H9 (cell line): ENCODE results near the gene SERPINE3. TPM values are rescaled to one million over a fixed set of nuclear protein-coding genes. Genes with fewer than 3 reads are reported as not detected.

Experiments used
- DNase-seq: peaks from one replicate; pipeline ENCODE4 v3.0.0-alpha.2; 2017
- H2AFZ ChIP-seq: one replicate; pipeline ENCODE4 v1.6.1; 2013; ENCODE audit warnings: mild to moderate bottlenecking, low read length, control low read depth, moderate library complexity
- H2AK5ac ChIP-seq: 2 replicates; pipeline ENCODE4 v1.6.1; 2013; ENCODE audit warnings: low read length, control low read depth, mixed read lengths; ENCODE audit not compliant: insufficient read length
- H2BK120ac ChIP-seq: one replicate; pipeline ENCODE4 v1.6.1; 2013; ENCODE audit warnings: low read depth, mild to moderate bottlenecking, low read length, control low read depth, inconsistent platforms; ENCODE audit not compliant: poor library complexity, severe bottlenecking
- H2BK12ac ChIP-seq: 2 replicates; pipeline ENCODE4 v1.6.1; 2013; ENCODE audit warnings: low read length, control low read depth, mixed read lengths, low read depth; ENCODE audit not compliant: insufficient read length
- H2BK15ac ChIP-seq: 2 replicates; pipeline ENCODE4 v1.6.1; 2013; ENCODE audit warnings: low read depth, low read length, control low read depth
- H2BK20ac ChIP-seq: one replicate; pipeline ENCODE4 v1.6.1; 2013; ENCODE audit warnings: low read depth, mild to moderate bottlenecking, low read length, control low read depth, inconsistent platforms; ENCODE audit not compliant: poor library complexity, severe bottlenecking
- H2BK5ac ChIP-seq: 2 replicates; pipeline ENCODE4 v1.6.1; 2013; ENCODE audit warnings: low read length, control low read depth, mixed read lengths; ENCODE audit not compliant: insufficient read length
- H3K14ac ChIP-seq: 2 replicates; pipeline ENCODE4 v1.6.1; 2013; ENCODE audit warnings: low read length, control low read depth; ENCODE audit not compliant: insufficient read depth
- H3K18ac ChIP-seq: 2 replicates; pipeline ENCODE4 v1.6.1; 2013; ENCODE audit warnings: low read depth, mild to moderate bottlenecking, mixed read lengths, low read length, control low read depth; ENCODE audit not compliant: insufficient read length
- H3K23ac ChIP-seq: 2 replicates; pipeline ENCODE4 v1.6.1; 2013; ENCODE audit warnings: low read length, control low read depth, mixed read lengths, low read depth; ENCODE audit not compliant: insufficient read length
- H3K23me2 ChIP-seq: 2 replicates; pipeline ENCODE4 v1.6.1; 2013; ENCODE audit warnings: low read depth, mild to moderate bottlenecking, mixed read lengths, low read length, control low read depth; ENCODE audit not compliant: insufficient read length, poor library complexity, severe bottlenecking
- H3K27ac ChIP-seq: 2 replicates; pipeline ENCODE4 v1.5.1; 2013; ENCODE audit warnings: low read length, control low read depth, mixed read lengths, low read depth; ENCODE audit not compliant: insufficient read length
- H3K27me3 ChIP-seq: 2 replicates; pipeline ENCODE4 v1.6.1; 2013; ENCODE audit warnings: low read length, control low read depth, inconsistent platforms; ENCODE audit not compliant: insufficient read depth
- H3K4ac ChIP-seq: 2 replicates; pipeline ENCODE4 v1.6.1; 2013; ENCODE audit warnings: low read depth, mild to moderate bottlenecking, control low read depth, inconsistent platforms, low read length, moderate library complexity
- H3K4me1 ChIP-seq: 2 replicates; pipeline ENCODE4 v1.6.1; 2013; ENCODE audit warnings: low read length, control low read depth, inconsistent platforms; ENCODE audit not compliant: insufficient read depth
- H3K4me2 ChIP-seq: 2 replicates; pipeline ENCODE4 v1.6.1; 2013; ENCODE audit warnings: low read length, control low read depth, mixed read lengths; ENCODE audit not compliant: insufficient read length, insufficient read depth
- H3K56ac ChIP-seq: 2 replicates; pipeline ENCODE4 v1.6.1; 2013; ENCODE audit warnings: low read depth, mild to moderate bottlenecking, mixed read lengths, low read length, control low read depth; ENCODE audit not compliant: insufficient read length
- H3K79me1 ChIP-seq: 2 replicates; pipeline ENCODE4 v1.6.1; 2013; ENCODE audit warnings: low read depth, mild to moderate bottlenecking, moderate library complexity, low read length, control low read depth, inconsistent platforms; ENCODE audit not compliant: insufficient read depth, poor library complexity, severe bottlenecking
- H3K79me2 ChIP-seq: 2 replicates; pipeline ENCODE4 v1.6.1; 2013; ENCODE audit warnings: low read length, control low read depth, inconsistent platforms; ENCODE audit not compliant: insufficient read depth
- H3K9ac ChIP-seq: 2 replicates; pipeline ENCODE4 v1.6.1; 2013; ENCODE audit warnings: low read length, control low read depth, mixed read lengths; ENCODE audit not compliant: insufficient read length; ENCODE audit errors: extremely low read depth
- H3K9me3 ChIP-seq: one replicate; pipeline ENCODE4 v1.6.1; 2013; ENCODE audit warnings: low read depth, low read length, inconsistent platforms; ENCODE audit not compliant: control insufficient read depth
- H3T11ph ChIP-seq: one replicate; pipeline ENCODE4 v1.6.1; 2013; ENCODE audit warnings: mild to moderate bottlenecking, low read length, control low read depth, inconsistent platforms
- H4K20me1 ChIP-seq: one replicate; pipeline ENCODE4 v1.6.1; 2013; ENCODE audit not compliant: control insufficient read depth, insufficient read length, insufficient read depth
- H4K5ac ChIP-seq: 2 replicates; pipeline ENCODE4 v1.6.1; 2013; ENCODE audit warnings: low read depth, mild to moderate bottlenecking, mixed read lengths, low read length, control low read depth; ENCODE audit not compliant: insufficient read length
- H4K8ac ChIP-seq: replicated peaks from 2 replicates; pipeline ENCODE4 v1.6.1; 2013; ENCODE audit warnings: low read length, control low read depth, mixed read lengths, low read depth; ENCODE audit not compliant: insufficient read length
- H4K91ac ChIP-seq: 2 replicates; pipeline ENCODE4 v1.6.1; 2013; ENCODE audit warnings: low read depth, mild to moderate bottlenecking, moderate library complexity, mixed read lengths, low read length, control low read depth; ENCODE audit not compliant: insufficient read length
- H3K27ac Mint-ChIP-seq, 3 experiments: 2 replicates in 2 of 3; 3 replicates in 1 of 3; pipeline ENCODE4 v1.8.0; 2020 to 2021; ENCODE audit warnings: mixed read lengths in 3 of 3, mild to moderate bottlenecking in 1 of 3, moderate library complexity in 1 of 3
- H3K27me3 Mint-ChIP-seq: 2 replicates; pipeline ENCODE4 v1.8.0; 2021; ENCODE audit warnings: low read depth, mild to moderate bottlenecking, moderate library complexity, mixed read lengths
- H3K36me3 Mint-ChIP-seq, 3 experiments: 2 replicates in 2 of 3; 3 replicates in 1 of 3; pipeline ENCODE4 v1.8.0; 2020 to 2021; ENCODE audit warnings: low read depth in 3 of 3, mixed read lengths in 3 of 3; ENCODE audit not compliant: insufficient read depth in 1 of 3
- H3K4me1 Mint-ChIP-seq, 2 experiments: 2 replicates each; pipeline ENCODE4 v1.8.0; 2020; ENCODE audit warnings: mixed read lengths in 2 of 2
- H3K4me3 Mint-ChIP-seq, 2 experiments: 2 replicates in 1 of 2; 3 replicates in 1 of 2; pipeline ENCODE4 v1.8.0; 2020 to 2021; ENCODE audit warnings: mild to moderate bottlenecking in 2 of 2, mixed read lengths in 2 of 2, moderate library complexity in 1 of 2
- H3K9me3 Mint-ChIP-seq, 2 experiments: 2 replicates in 1 of 2; 3 replicates in 1 of 2; pipeline ENCODE4 v1.8.0; 2020; ENCODE audit warnings: mild to moderate bottlenecking in 2 of 2, mixed read lengths in 2 of 2, moderate library complexity in 1 of 2
- CTCF ChIP-seq: fragments of 200-600 bp; sonication (generic); conservative IDR thresholded peaks from 3 replicates; pipeline ENCODE4 v1.8.0; 2021; ENCODE audit warnings: antibody characterized with exemption, mild to moderate bottlenecking
- WGBS: extraction: QIAGEN DNeasy Blood & Tissue Kit; methylation state at CpG from one replicate; pipeline ENCODE4 v1.1.7; 2013; ENCODE audit warnings: missing lambda C conversion rate, low lambda C conversion rate, mixed read lengths; ENCODE audit not compliant: insufficient read length; ENCODE audit errors: extremely low coverage; 5-methylcytosine and 5-hydroxymethylcytosine counted together
- total RNA-seq: library from RNA; stranded (reverse); gene quantifications from 2 replicates; pipeline ENCODE4 v1.2.1, GENCODE V29; 2021

Gene SERPINE3
- total RNA-seq, 1 experiment from 2014 or later: not detected

GRCh38 chr13:51396352-51396751, 56.9 kb downstream of the SERPINE3 start:
- Mint-ChIP-seq H3K4me1 (peaks cover 21 to 34% of the 10 kb centered on the region in 2 experiments), H3K4me3 (no peak overlapping the region), H3K9me3 (no peaks in the 10 kb centered on the region), H3K27ac (peak overlapping the region; percentile 5 to 43 (median 33); a peak in 5 of 7 replicates), H3K27me3 (no peaks in the 10 kb centered on the region), H3K36me3 (peaks cover 0 to 7% (median 2%) of the 10 kb centered on the region in 3 experiments; a peak in 1 of 7 replicates)
- Histone ChIP-seq H2BK20ac (no peak overlapping the region), H3K27me3 (no peaks in the 10 kb centered on the region), H2BK15ac (no peak overlapping the region), H3T11ph (no peak overlapping the region), H2AK5ac (no peak overlapping the region), H3K9me3 (no peaks in the 10 kb centered on the region), H3K4ac (no peak overlapping the region), H3K56ac (no peak overlapping the region), H2AFZ (no peak overlapping the region), H3K14ac (no peak overlapping the region), H4K91ac (no peak overlapping the region), H3K4me1 (peaks cover 3% of the 10 kb centered on the region), H2BK12ac (no peak overlapping the region), H2BK5ac (no peak overlapping the region), H3K23me2 (no peaks in the 10 kb centered on the region), H4K8ac (no peak overlapping the region), H3K27ac (no peak overlapping the region), H4K5ac (no peak overlapping the region), H3K23ac (no peak overlapping the region), H4K20me1 (no peaks in the 10 kb centered on the region), H3K9ac (no peak overlapping the region), H3K18ac (no peak overlapping the region), H3K4me2 (no peak overlapping the region), H2BK120ac (no peak overlapping the region), H3K79me1 (no peaks in the 10 kb centered on the region), H3K79me2 (no peaks in the 10 kb centered on the region; the same call in 1 of the 2 replicates)
- TF ChIP-seq CTCF: no peak
- no CpG with 5 or more reads among the region's 2 CpGs for WGBS
- DNase-seq: no peak
